Right lobe of liver (tissue), 6 donors: ENCODE measurements around the gene SYNGR4. TPM values are rescaled to one million over a fixed set of nuclear protein-coding genes. Genes with fewer than 3 reads are reported as not detected.
A peak's percentile ranks its signal among the peaks of the same experiment; 100 is the strongest.

ENCODE experiments used
- ATAC-seq, 4 donors: fragments of 200-7000 bp; cut with Tn5 transposase; one replicate each; pipeline ENCODE4 v1.9.1; 2020; ENCODE audit warnings: mild to moderate bottlenecking in 4 of 4, moderate library complexity in 4 of 4
- DNase-seq, 3 donors: peaks; one replicate each; pipeline ENCODE4 v3.0.0-alpha.2; 2020
- H3K27ac ChIP-seq, 3 donors: fragments of 200-600 bp; one replicate each; pipeline ENCODE4 v1.8.0; 2022
- H3K27me3 ChIP-seq, 2 donors: fragments of 200-600 bp; one replicate each; pipeline ENCODE4 v1.8.0; 2022
- H3K36me3 ChIP-seq, 4 donors: fragments of 200-600 bp; sonication (generic) in 1 of 4; one replicate each; pipeline versions ENCODE4 v1.5.1 to v1.8.0; 2017 to 2022; ENCODE audit warnings: control low read depth in 1 of 4
- H3K4me1 ChIP-seq, 4 donors: fragments of 200-600 bp; sonication (generic) in 1 of 4; one replicate each; pipeline versions ENCODE4 v1.5.1 to v1.8.0; 2017 to 2022; ENCODE audit warnings: control low read depth in 1 of 4
- H3K4me3 ChIP-seq, 3 donors: fragments of 200-600 bp; one replicate each; pipeline ENCODE4 v1.8.0; 2022
- H3K9me3 ChIP-seq, 4 donors: fragments of 200-600 bp; sonication (generic) in 1 of 4; one replicate each; pipeline versions ENCODE4 v1.5.1 to v1.8.0; 2017 to 2022; ENCODE audit warnings: control low read depth in 1 of 4
- CTCF ChIP-seq, 4 donors: fragments of 200-600 bp in 3 of 4; fragments of 450-650 bp in 1 of 4; IDR thresholded peaks; one replicate each; pipeline versions ENCODE4 v1.5.1 to v1.8.0; 2016 to 2022; ENCODE audit warnings: antibody characterized with exemption in 4 of 4, mild to moderate bottlenecking in 2 of 4
- POLR2A ChIP-seq: fragments of 450-650 bp; IDR thresholded peaks from one replicate; pipeline ENCODE4 v1.6.1; 2017; ENCODE audit warnings: antibody characterized with exemption, mild to moderate bottlenecking
- WGBS: methylation state at CpG from one replicate; pipeline ENCODE4 v1.1.6; 2018; ENCODE audit warnings: low coverage, low lambda C conversion rate; ENCODE audit not compliant: insufficient coverage; ENCODE audit errors: missing lambda C conversion rate; 5-methylcytosine and 5-hydroxymethylcytosine counted together
- intact Hi-C, 2 donors: fragments of 100-400 bp; cut with DNase I; formaldehyde crosslinking; loops; one replicate each; pipeline versions ENCODE4 v1.11.2 to v1.14.1; 2022
- total RNA-seq, 6 experiments: library from RNA; depleted of rRNA in 2 of 6; stranded (reverse); fragments of >200 nt in 2 of 6; fragmentation: NEBNext Ultra II Directional in 3 of 6; extraction: Animal tissue kit (Norgen Biotek cat#: 25700) in 3 of 6; gene quantifications; one replicate each; pipeline versions ENCODE4 v1.1.0 to v1.2.4, GENCODE V29; 2016 to 2023
- donor health status: DM: no; HTN: yes; CAD: no.
- donor health status: DM: no; HTN: no; CAD: no.
- donor health status: DM: no; HTN: no; CAD: no.
- donor health status: DM: no; HTN: yes; CAD: no.
- donor health status: DM: no; HTN: yes; CAD: no.

SYNGR4 gene
- total RNA-seq, 6 experiments from 2014 or later = 0.80 TPM; not detected in 5

DNA sequence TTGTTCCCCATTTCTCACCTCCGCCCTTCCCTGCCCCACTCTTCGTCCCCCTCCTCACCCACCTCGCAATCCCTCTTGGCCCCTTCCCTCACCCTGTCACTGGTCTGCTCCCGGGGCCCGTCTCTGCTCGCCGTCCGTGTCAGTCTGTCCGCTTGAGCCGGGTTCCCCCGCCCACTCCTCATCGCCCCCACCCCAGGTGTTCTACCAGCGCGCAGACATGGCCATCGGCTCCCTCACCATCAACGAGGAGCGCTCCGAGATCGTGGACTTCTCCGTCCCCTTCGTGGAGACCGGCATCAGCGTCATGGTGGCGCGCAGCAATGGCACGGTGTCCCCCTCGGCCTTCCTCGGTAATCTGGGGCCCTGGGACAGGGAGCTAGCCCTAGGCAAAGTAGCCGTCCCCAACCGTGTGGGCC lies 51.6 kb downstream of the SYNGR4 start:
- Histone ChIP-seq H3K36me3 (no peaks in the 10 kb centered on the region), H3K4me1 (no peaks in the 10 kb centered on the region), H3K27me3 (no peaks in the 10 kb centered on the region), H3K27ac (no peak overlapping the region), H3K9me3 (no peaks in the 10 kb centered on the region), H3K4me3 (peak overlapping the region in 1 of 3 donors; percentile 13)
- WGBS = 31% methylated on average over 19 of the region's 30 CpGs
- no peak for DNase-seq
- intact Hi-C loops = no loop called here
- TF ChIP-seq CTCF (IDR thresholded peaks at IDR 0.05) (no peak), POLR2A (no peak)
- ATAC-seq = no peak

DNA sequence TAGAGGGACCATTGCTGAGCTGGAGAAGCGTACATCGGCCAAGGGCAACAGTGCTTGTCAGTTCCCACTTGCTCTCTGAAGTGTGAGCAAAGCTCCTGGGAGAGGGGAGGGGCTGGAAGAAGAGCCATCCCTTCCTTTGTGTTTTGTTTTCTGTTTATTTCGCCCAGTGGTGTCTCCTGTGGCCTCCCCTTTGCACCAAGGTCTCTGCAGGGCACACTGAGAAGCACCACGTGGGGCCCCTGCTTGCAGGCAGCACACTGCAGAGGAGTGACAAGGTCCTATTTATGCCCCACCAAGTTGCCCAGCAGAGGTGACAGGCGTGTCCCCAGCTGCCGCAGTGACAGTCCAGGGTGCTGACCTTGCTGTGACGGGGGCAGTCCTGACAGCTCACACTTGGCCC lies 53.3 kb downstream of the SYNGR4 start:
- WGBS = no CpG with 5 or more reads among the region's 7 CpGs
- no peak overlapping the region for H3K4me3 ChIP-seq
- H3K27me3 ChIP-seq = no peaks in the 10 kb centered on the region
- H3K4me1 ChIP-seq = no peaks in the 10 kb centered on the region
- no peak overlapping the region for H3K27ac ChIP-seq
- ATAC-seq (no peak), DNase-seq (no peak)
- H3K36me3 ChIP-seq = no peaks in the 10 kb centered on the region
- no peak for TF ChIP-seq POLR2A
- TF ChIP-seq CTCF (IDR thresholded peaks at IDR 0.05) = no peak
- intact Hi-C loops = no loop called here
- no peaks in the 10 kb centered on the region for H3K9me3 ChIP-seq

- no peak overlapping the region for H3K4me3 ChIP-seq
- 65% methylated on average over 4 of the region's 6 CpGs for WGBS
- H3K4me1 ChIP-seq = no peaks in the 10 kb centered on the region
- no peak for TF ChIP-seq CTCF (IDR thresholded peaks at IDR 0.05)
- no peak for TF ChIP-seq POLR2A
- DNase-seq = no peak
- H3K9me3 ChIP-seq = no peaks in the 10 kb centered on the region
- intact Hi-C loops = no loop called here
- H3K36me3 ChIP-seq = no peaks in the 10 kb centered on the region
- no peak overlapping the region for H3K27ac ChIP-seq
- no peaks in the 10 kb centered on the region for H3K27me3 ChIP-seq
- no peak for ATAC-seq
Measured at GRCh38 chr19:48418317-48419064, 54.3 kb downstream of the SYNGR4 start.

DNA sequence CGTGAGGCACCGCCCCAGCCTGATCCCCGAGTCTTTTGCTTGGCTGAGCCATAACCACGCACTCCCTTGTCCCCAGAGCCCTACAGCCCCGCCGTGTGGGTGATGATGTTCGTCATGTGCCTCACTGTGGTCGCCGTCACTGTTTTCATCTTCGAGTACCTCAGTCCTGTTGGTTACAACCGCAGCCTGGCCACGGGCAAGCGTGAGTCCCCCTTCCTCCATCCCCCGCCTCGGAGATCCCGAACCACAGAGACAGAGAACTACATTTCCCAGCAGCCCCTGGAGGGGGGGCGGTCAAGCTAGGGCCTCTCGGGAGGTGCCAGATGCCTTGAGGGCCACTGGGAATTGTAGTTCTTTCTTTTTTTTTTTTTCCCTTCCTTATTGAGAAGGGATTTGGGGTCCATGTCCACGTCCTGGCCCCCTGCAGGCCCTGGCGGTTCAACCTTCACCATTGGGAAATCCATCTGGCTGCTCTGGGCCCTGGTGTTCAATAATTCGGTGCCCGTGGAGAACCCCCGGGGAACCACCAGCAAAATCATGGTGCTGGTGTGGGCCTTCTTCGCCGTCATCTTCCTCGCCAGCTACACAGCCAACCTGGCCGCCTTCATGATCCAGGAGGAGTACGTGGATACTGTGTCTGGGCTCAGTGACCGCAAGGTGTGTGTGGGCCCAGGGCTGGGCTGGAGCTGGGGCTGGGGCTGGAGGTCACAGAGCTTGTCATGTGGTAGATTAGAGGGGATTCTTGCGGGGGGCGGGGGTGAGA lies 55.2 kb downstream of the SYNGR4 start:
- Histone ChIP-seq H3K36me3 (no peaks in the 10 kb centered on the region), H3K27ac (no peak overlapping the region), H3K9me3 (no peaks in the 10 kb centered on the region), H3K4me3 (no peak overlapping the region), H3K4me1 (no peaks in the 10 kb centered on the region), H3K27me3 (no peaks in the 10 kb centered on the region)
- intact Hi-C loops = no loop called here
- DNase-seq (peak in 1 of 3 donors; percentile 58), ATAC-seq (peak in 3 of 4 donors; percentile 24 to 45 (median 29))
- no peak for TF ChIP-seq POLR2A
- no peak for TF ChIP-seq CTCF (IDR thresholded peaks at IDR 0.05)
- WGBS = 50% methylated on average over 10 of the region's 31 CpGs
